Naive thymus-derived CD4-positive, alpha-beta T cell (primary cell): ENCODE results near the gene FUT7. TPM values are rescaled to one million over a fixed set of nuclear protein-coding genes. Genes with fewer than 3 reads are reported as not detected.

Experiments used
- ATAC-seq: fragments of 150-1000 bp; cut with Tn5 transposase; 2 replicates; pipeline ENCODE4 v1.10.0; 2021; ENCODE audit warnings: mild to moderate bottlenecking, moderate library complexity
- CTCF ChIA-PET: fragments of 350-600 bp; sonication (Branson Sonifier 250); formaldehyde crosslinking; loops from one replicate; lab custom pipeline; 2021; ENCODE audit warnings: antibody characterized with exemption; lab: Charles Lee
- POLR2A ChIA-PET: fragments of 350-600 bp; sonication (Branson Sonifier 250); formaldehyde crosslinking; loops from one replicate; lab custom pipeline; 2021; ENCODE audit warnings: antibody characterized with exemption, inconsistent platforms; lab: Charles Lee
- DNase-seq, 9 donors: peaks; one replicate each; pipeline versions ENCODE4 v3.0.0 to v3.0.0-alpha.2; 2020 to 2022; ENCODE audit warnings: mixed read lengths in 1 of 9
- H3K27ac ChIP-seq: one replicate; pipeline ENCODE4 v1.7.0; 2013; ENCODE audit warnings: mild to moderate bottlenecking, low read depth, low read length, moderate library complexity
- H3K27me3 ChIP-seq, 2 donors: one replicate each; pipeline ENCODE4 v1.7.0; 2013; ENCODE audit warnings: low read length in 2 of 2, mild to moderate bottlenecking in 2 of 2, moderate library complexity in 2 of 2; ENCODE audit not compliant: control insufficient read depth in 2 of 2, insufficient read depth in 2 of 2
- H3K36me3 ChIP-seq, 3 experiments: 1 replicate in 2 of 3; 2 replicates in 1 of 3; pipeline ENCODE4 v1.7.0; 2013; ENCODE audit warnings: low read length in 3 of 3, mild to moderate bottlenecking in 3 of 3, moderate library complexity in 1 of 3; ENCODE audit not compliant: insufficient read depth in 3 of 3, control insufficient read depth in 2 of 3
- H3K4me1 ChIP-seq, 2 donors: one replicate each; pipeline ENCODE4 v1.7.0; 2013; ENCODE audit warnings: low read length in 2 of 2, mild to moderate bottlenecking in 2 of 2, moderate library complexity in 1 of 2; ENCODE audit not compliant: control insufficient read depth in 2 of 2, insufficient read depth in 2 of 2
- H3K4me3 ChIP-seq: 2 replicates; pipeline ENCODE4 v1.7.0; 2013; ENCODE audit warnings: mild to moderate bottlenecking, low read length
- H3K9me3 ChIP-seq, 3 experiments: 1 replicate in 2 of 3; 2 replicates in 1 of 3; pipeline ENCODE4 v1.7.0; 2013; ENCODE audit warnings: low read length in 3 of 3; ENCODE audit not compliant: control insufficient read depth in 2 of 3
- H3K27ac Mint-ChIP-seq, 9 donors: one replicate each; pipeline ENCODE4 v1.8.0; 2020 to 2022; ENCODE audit warnings: mixed read lengths in 9 of 9, mild to moderate bottlenecking in 8 of 9, moderate library complexity in 5 of 9, inconsistent platforms in 2 of 9
- H3K27me3 Mint-ChIP-seq, 5 donors: one replicate each; pipeline ENCODE4 v1.8.0; 2021 to 2022; ENCODE audit warnings: mixed read lengths in 5 of 5, mild to moderate bottlenecking in 1 of 5
- H3K36me3 Mint-ChIP-seq, 5 donors: one replicate each; pipeline ENCODE4 v1.8.0; 2020 to 2022; ENCODE audit warnings: mixed read lengths in 5 of 5, mild to moderate bottlenecking in 3 of 5, inconsistent platforms in 1 of 5
- H3K4me1 Mint-ChIP-seq, 7 donors: one replicate each; pipeline ENCODE4 v1.8.0; 2020 to 2022; ENCODE audit warnings: mixed read lengths in 7 of 7, mild to moderate bottlenecking in 3 of 7, inconsistent platforms in 1 of 7
- H3K4me3 Mint-ChIP-seq, 10 donors: one replicate each; pipeline ENCODE4 v1.8.0; 2020 to 2022; ENCODE audit warnings: mild to moderate bottlenecking in 10 of 10, mixed read lengths in 10 of 10, moderate library complexity in 6 of 10, inconsistent platforms in 2 of 10
- H3K9me3 Mint-ChIP-seq, 11 donors: one replicate each; pipeline ENCODE4 v1.8.0; 2020 to 2022; ENCODE audit warnings: mixed read lengths in 11 of 11, mild to moderate bottlenecking in 4 of 11, inconsistent platforms in 1 of 11, moderate library complexity in 1 of 11
- intact Hi-C, 2 donors: fragments of 100-400 bp; cut with micrococcal nuclease; formaldehyde crosslinking; loops; one replicate each; pipeline ENCODE4 v1.15.1; 2023
- polyA plus RNA-seq, 2 donors: library from polyadenylated mRNA; unstranded; fragments of 300-500 nt; fragmentation: Illumina TruSeq; gene quantifications; one replicate each; pipeline ENCODE4 v1.2.3, GENCODE V29; 2021
- total RNA-seq, 6 experiments: library from RNA in 5 of 6; stranded (reverse) in 5 of 6; gene quantifications; 1 replicate in 5 of 6; 2 replicates in 1 of 6; pipeline ENCODE4 v1.2.3 and lab custom pipeline; 2021 to 2026

FUT7 gene
- total and polyA plus RNA-seq, 7 experiments from 2014 or later, result 0.06 to 4.6 (median 0.32) TPM; not detected in 1

DNA sequence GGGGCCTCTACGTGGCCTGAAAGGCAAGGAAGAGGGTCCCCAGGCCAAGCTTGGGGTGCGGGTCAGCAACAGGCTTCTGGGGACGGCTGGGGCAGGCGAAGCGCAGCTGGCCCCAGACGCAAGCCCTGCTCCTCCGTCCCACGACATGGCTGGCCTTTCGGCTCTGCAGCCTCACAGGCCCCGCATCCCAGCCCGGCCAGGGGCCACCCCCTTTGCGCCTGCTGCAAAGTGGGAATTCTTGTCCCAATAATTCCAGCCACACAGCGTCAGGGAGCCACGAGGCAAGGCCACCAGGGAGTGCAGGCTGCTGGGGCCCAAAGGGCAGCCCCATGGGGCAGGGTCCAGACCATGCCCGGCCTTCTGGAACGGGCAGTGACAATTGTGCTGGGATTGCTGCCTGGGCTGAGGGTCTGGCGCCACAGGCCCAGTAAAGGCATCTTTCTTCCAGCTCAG is 23.1 kb upstream of the FUT7 start:
- Mint-ChIP-seq H3K27ac (no peak overlapping the region), H3K4me1 (peaks cover 0 to 2% (median 0%) of the 10 kb centered on the region in 7 donors), H3K36me3 (no peaks in the 10 kb centered on the region), H3K4me3 (peak overlapping the region in 2 of 10 donors; percentile 29 to 50), H3K9me3 (no peaks in the 10 kb centered on the region), H3K27me3 (peaks cover 0 to 32% (median 7%) of the 10 kb centered on the region in 5 donors)
- intact Hi-C loops, result no loop called here
- DNase-seq (no peak), ATAC-seq (no peak)
- Histone ChIP-seq H3K27me3 (peaks cover 0 to 17% of the 10 kb centered on the region in 2 donors), H3K4me3 (no peak overlapping the region), H3K36me3 (no peaks in the 10 kb centered on the region), H3K4me1 (peaks cover 4 to 8% of the 10 kb centered on the region in 2 donors), H3K9me3 (no peaks in the 10 kb centered on the region), H3K27ac (no peak overlapping the region)
- POLR2A ChIA-PET, result interaction anchor here (0.6 kb wide), 1 partner anchor 20 kb away, joined by 3 read pairs; no protein-coding TSS in a partner anchor
- CTCF ChIA-PET, result interaction anchor here (1.0 kb wide), 1 partner anchor 8 kb away, joined by 3 read pairs; no protein-coding TSS in a partner anchor

DNA sequence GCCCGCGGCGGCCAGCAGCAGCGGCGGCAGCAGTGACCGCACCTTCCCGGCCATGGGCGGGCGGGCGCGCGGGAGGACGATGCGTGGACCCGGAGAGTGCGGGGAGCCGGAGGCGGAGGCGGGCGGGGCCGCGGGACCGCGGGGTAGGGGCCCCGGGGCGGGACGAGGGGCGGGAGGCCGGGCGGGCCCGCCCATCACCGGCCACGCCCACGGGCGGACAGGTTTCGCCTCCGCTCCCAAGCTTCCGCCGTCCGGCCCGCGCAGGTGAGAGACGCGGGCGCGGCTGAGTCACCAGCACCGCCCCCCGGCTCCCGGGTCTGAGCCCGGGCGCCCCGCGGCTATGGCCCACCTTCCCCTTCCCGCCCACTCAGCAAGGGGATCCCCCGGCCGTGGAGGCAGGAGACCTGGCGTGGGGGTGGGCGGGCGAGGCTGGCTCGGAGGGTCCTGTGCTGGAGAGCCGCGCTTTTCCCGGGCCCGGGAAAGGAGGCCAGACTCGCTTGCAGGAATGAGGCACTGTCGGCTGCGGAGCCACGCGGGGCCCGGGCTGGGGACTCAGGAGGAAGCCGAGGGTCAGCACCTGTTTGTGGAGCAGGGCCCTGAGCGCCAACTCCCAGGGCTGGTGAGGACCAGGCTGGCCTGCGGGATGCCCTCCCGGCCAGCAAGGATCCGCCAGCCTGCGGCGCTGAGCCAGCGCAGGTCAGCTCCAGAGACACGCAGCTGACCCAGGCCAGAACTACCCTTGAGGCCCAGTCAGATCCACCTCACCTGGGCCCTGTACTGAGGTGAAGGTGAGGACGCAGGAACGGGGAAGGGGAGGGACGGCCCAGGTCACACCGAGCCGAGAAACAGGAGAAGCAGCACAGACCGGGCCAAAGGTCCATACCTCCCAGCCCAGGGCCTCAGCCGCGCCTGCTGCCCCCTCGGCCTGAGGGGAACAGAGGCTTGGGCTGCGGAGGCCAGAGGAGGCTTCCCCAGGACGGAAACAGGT is 22.4 kb upstream of the FUT7 start, which contains the start of gene ENTPD2:
Gene ENTPD2 (minus strand): TSS at position 118 of the 988 bp plus-strand sequence. CDS start 64 bp downstream, at position 54.
- Histone ChIP-seq H3K27me3 (peaks cover 0 to 22% of the 10 kb centered on the region in 2 donors), H3K27ac (no peak within 1 kb of the TSS), H3K36me3 (no peaks in the 10 kb centered on the region), H3K4me1 (peaks cover 4 to 8% of the 10 kb centered on the region in 2 donors), H3K9me3 (no peaks in the 10 kb centered on the region), H3K4me3 (no peak within 1 kb of the TSS)
- peak; percentile 60 for ATAC-seq
- Mint-ChIP-seq H3K27ac (no peak within 1 kb of the TSS), H3K36me3 (no peaks in the 10 kb centered on the region), H3K4me1 (peaks cover 0 to 3% (median 0%) of the 10 kb centered on the region in 7 donors), H3K27me3 (peaks cover 6 to 39% (median 14%) of the 10 kb centered on the region in 5 donors), H3K4me3 (peak within 1 kb of the TSS in 2 of 10 donors; percentile 29 to 56), H3K9me3 (no peaks in the 10 kb centered on the region)
- intact Hi-C loops, result no loop called here
- DNase-seq, result peak in 1 of 9 donors; percentile 66
- ChIA-PET CTCF (no interaction called here), POLR2A (no interaction called here)

- intact Hi-C loops, result no loop called here
- Histone ChIP-seq H3K27me3 (peaks cover 0 to 26% of the 10 kb centered on the region in 2 donors), H3K36me3 (no peaks in the 10 kb centered on the region), H3K9me3 (no peaks in the 10 kb centered on the region), H3K27ac (no peak overlapping the region), H3K4me1 (peaks cover 4 to 8% of the 10 kb centered on the region in 2 donors), H3K4me3 (no peak overlapping the region)
- Mint-ChIP-seq H3K4me1 (peaks cover 0 to 3% (median 0%) of the 10 kb centered on the region in 7 donors), H3K27me3 (peaks cover 6 to 41% (median 14%) of the 10 kb centered on the region in 5 donors), H3K9me3 (no peaks in the 10 kb centered on the region), H3K4me3 (peak overlapping the region in 2 of 10 donors; percentile 25 to 56), H3K27ac (no peak overlapping the region), H3K36me3 (no peaks in the 10 kb centered on the region)
- CTCF ChIA-PET, result interaction anchor here (1.1 kb wide), 1 partner anchor 17 kb away, joined by 3 read pairs; no protein-coding TSS in a partner anchor
- POLR2A ChIA-PET, result interaction anchor here (0.9 kb wide), 1 partner anchor 107 kb away, joined by 3 read pairs; no protein-coding TSS in a partner anchor
- no peak for DNase-seq
- ATAC-seq, result peak; percentile 9
Observed at GRCh38 chr9:137052998-137053943, 21.4 kb upstream of the FUT7 start.

GRCh38 chr9:137052293-137052692 is 20.4 kb upstream of the FUT7 start:
- H3K36me3 Mint-ChIP-seq, result no peaks in the 10 kb centered on the region
- ATAC-seq (no peak), DNase-seq (no peak)
- H3K9me3 Mint-ChIP-seq, result no peaks in the 10 kb centered on the region
- Histone ChIP-seq H3K27me3 (peaks cover 4 to 34% of the 10 kb centered on the region in 2 donors), H3K36me3 (no peaks in the 10 kb centered on the region), H3K4me1 (peaks cover 4 to 8% of the 10 kb centered on the region in 2 donors), H3K9me3 (no peaks in the 10 kb centered on the region), H3K4me3 (no peak overlapping the region), H3K27ac (no peak overlapping the region)
- peaks cover 0 to 3% (median 0%) of the 10 kb centered on the region in 7 donors for H3K4me1 Mint-ChIP-seq
- CTCF ChIA-PET, result interaction anchor here (1.1 kb wide), 1 partner anchor 16 kb away, joined by 3 read pairs; no protein-coding TSS in a partner anchor
- POLR2A ChIA-PET, result interaction anchor here (0.9 kb wide), 1 partner anchor 106 kb away, joined by 3 read pairs; no protein-coding TSS in a partner anchor
- intact Hi-C loops, result no loop called here
- no peak overlapping the region for H3K27ac Mint-ChIP-seq
- peak overlapping the region in 3 of 10 donors; percentile 45 to 57 (median 56) for H3K4me3 Mint-ChIP-seq
- peaks cover 9 to 49% (median 20%) of the 10 kb centered on the region in 5 donors for H3K27me3 Mint-ChIP-seq

- ChIA-PET CTCF (no interaction called here), POLR2A (no interaction called here)
- Histone ChIP-seq H3K4me1 (peaks cover 4 to 15% of the 10 kb centered on the region in 2 donors), H3K36me3 (no peaks in the 10 kb centered on the region), H3K4me3 (no peak overlapping the region), H3K9me3 (no peaks in the 10 kb centered on the region), H3K27me3 (peaks cover 9 to 41% of the 10 kb centered on the region in 2 donors), H3K27ac (no peak overlapping the region)
- no peak for DNase-seq
- H3K9me3 Mint-ChIP-seq, result no peaks in the 10 kb centered on the region
- peaks cover 0 to 5% (median 4%) of the 10 kb centered on the region in 7 donors for H3K4me1 Mint-ChIP-seq
- ATAC-seq, result no peak
- no peak overlapping the region for H3K27ac Mint-ChIP-seq
- no peaks in the 10 kb centered on the region for H3K36me3 Mint-ChIP-seq
- peaks cover 9 to 53% (median 27%) of the 10 kb centered on the region in 5 donors for H3K27me3 Mint-ChIP-seq
- intact Hi-C loops, result no loop called here
- no peak overlapping the region for H3K4me3 Mint-ChIP-seq
Observed at GRCh38 chr9:137051145-137051724, 19.3 kb upstream of the FUT7 start.
